Activated CD8-positive, alpha-beta memory T cell treated with anti-CD3 and anti-CD28 coated beads, Interleukin-2, amount 10 ng/mL, durations not matched to agents 7 days and 5 days (primary cell): ENCODE measurements around the gene MAP2K7. TPM values are rescaled to one million over a fixed set of nuclear protein-coding genes. Genes with fewer than 3 reads are reported as not detected.
"Not testable (repeated sequence)": the region's sequence is repeated elsewhere in the genome, so short reads cannot be mapped to it uniquely, and the experiment has no call there.

ENCODE experiments used
- ATAC-seq: fragments of 150-1000 bp; cut with Tn5 transposase; one replicate; pipeline ENCODE4 v1.10.0; 2021; ENCODE audit warnings: moderate library complexity
- CTCF ChIA-PET: fragments of 350-600 bp; sonication (Branson Sonifier 250); formaldehyde crosslinking; loops from one replicate; lab custom pipeline; 2021; ENCODE audit warnings: antibody characterized with exemption; lab: Charles Lee
- DNase-seq: peaks from one replicate; pipeline ENCODE4 v3.0.0-alpha.2; 2020
- H3K27ac Mint-ChIP-seq: one replicate; pipeline ENCODE4 v1.8.0; 2021; ENCODE audit warnings: mild to moderate bottlenecking, mixed read lengths
- H3K27me3 Mint-ChIP-seq: one replicate; pipeline ENCODE4 v1.8.0; 2021; ENCODE audit warnings: mixed read lengths
- H3K36me3 Mint-ChIP-seq: one replicate; pipeline ENCODE4 v1.8.0; 2021; ENCODE audit warnings: mild to moderate bottlenecking, mixed read lengths
- H3K4me1 Mint-ChIP-seq: one replicate; pipeline ENCODE4 v1.8.0; 2021; ENCODE audit warnings: mixed read lengths
- H3K4me3 Mint-ChIP-seq: one replicate; pipeline ENCODE4 v1.8.0; 2021; ENCODE audit warnings: mild to moderate bottlenecking, moderate library complexity, mixed read lengths
- H3K9me3 Mint-ChIP-seq: one replicate; pipeline ENCODE4 v1.8.0; 2022; ENCODE audit warnings: low read depth, mixed read lengths
- total RNA-seq, 2 experiments: library from RNA; stranded (reverse); gene quantifications; one replicate each; pipeline ENCODE4 v1.2.3, GENCODE V29; 2021

MAP2K7 gene
- total RNA-seq, 2 experiments from 2014 or later, result 38.0 to 41.6 TPM

DNA sequence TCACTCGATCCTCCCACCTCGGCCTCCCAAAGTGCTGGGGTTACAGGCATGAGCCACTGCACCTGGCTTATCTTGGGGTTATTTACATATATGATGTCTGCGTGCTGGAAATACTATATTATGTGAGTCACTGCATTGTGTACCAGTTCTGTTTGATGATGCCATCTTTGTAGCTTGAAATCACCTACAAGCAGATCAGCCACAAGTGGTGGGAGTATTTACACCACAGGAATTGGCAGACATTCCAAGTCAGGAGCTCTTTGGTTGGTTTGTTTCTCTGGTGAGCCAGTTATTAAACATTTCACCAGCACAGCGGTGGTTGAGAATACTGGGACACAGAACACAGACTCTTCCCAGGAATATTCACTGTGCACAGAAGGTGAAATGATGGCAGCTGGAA, 44.3 kb downstream of the MAP2K7 start:
- H3K36me3 Mint-ChIP-seq, result no peaks in the 10 kb centered on the region
- no peak overlapping the region for H3K27ac Mint-ChIP-seq
- H3K4me1 Mint-ChIP-seq, result peaks cover 14% of the 10 kb centered on the region
- H3K4me3 Mint-ChIP-seq, result no peak overlapping the region
- H3K9me3 Mint-ChIP-seq, result no peaks in the 10 kb centered on the region
- ATAC-seq (no peak), DNase-seq (no peak)
- H3K27me3 Mint-ChIP-seq, result no peaks in the 10 kb centered on the region
- CTCF ChIA-PET, result no interaction called here

DNA sequence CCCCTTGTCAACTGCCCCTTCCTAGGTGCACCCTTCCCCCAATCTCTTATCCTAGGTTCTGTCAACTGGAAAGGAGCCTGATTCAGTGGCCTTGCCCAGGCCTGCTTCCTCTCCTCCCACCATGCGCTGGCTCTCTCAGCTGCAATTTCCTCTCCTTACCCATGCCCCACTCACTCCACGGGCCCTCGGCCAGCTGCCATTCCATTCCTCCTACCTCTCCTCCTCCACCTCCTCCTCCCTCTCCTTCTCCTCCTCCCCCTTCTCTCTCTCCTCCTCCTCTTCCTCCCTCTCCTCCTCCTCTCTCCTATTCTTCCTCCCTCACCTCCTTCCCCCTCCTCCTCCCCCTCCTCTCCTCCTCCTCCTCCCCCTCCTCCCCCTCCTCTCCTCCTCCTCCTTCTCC, 49.4 kb downstream of the MAP2K7 start:
- CTCF ChIA-PET, result no interaction called here
- Mint-ChIP-seq H3K9me3 (no peaks in the 10 kb centered on the region), H3K36me3 (no peaks in the 10 kb centered on the region), H3K4me1 (no peaks in the 10 kb centered on the region), H3K27me3 (no peaks in the 10 kb centered on the region), H3K27ac (no peak overlapping the region), H3K4me3 (no peak overlapping the region)
- ATAC-seq (peak; percentile 23), DNase-seq (no peak)

DNA sequence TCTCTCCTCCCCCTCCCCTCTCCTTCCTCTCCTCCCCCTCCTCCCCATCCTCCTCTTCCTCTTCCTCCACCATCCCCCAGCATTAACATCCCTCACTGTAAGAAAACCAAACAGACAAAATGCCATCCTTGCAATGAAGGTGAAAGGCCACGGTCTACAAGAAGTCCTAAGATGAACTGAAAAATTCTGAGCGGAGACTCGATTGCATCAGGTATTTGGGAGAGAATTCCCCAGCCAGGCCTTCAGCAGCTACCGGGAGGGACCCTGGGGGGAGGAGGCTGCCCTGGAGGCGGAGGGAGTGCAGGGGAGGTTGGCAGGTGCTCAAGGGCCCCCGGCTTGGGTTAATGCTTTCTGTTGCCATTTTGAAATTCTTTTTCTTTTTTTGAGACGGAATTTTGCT, 49.9 kb downstream of the MAP2K7 start:
- CTCF ChIA-PET, result interaction anchor here (0.7 kb wide), 1 partner anchor 9 kb away, joined by 3 read pairs; no protein-coding TSS in a partner anchor
- no peaks in the 10 kb centered on the region for H3K4me1 Mint-ChIP-seq

DNA sequence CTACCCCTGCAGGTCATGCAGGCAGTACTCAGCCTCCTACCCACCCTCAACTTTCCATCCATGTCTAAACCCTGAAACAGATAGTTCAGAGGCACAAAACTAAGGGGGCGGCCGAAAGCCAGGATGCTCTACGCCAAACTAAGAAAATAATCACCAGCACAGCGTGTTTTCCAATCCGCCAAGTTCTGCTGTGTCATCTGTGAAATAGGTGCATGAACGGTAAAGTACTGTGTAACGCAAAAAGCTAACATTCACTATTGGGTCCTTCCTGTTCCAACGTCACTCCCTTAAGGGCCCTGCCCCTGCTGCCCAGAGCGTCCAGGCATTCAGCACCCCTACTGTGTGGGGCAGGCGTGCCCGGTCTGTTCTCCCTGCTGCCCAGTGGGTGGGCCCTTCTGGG, 52.0 kb downstream of the MAP2K7 start:
- CTCF ChIA-PET, result no interaction called here
- H3K27me3 Mint-ChIP-seq, result no peaks in the 10 kb centered on the region
- H3K9me3 Mint-ChIP-seq, result no peaks in the 10 kb centered on the region
- H3K4me3 Mint-ChIP-seq, result no peak overlapping the region
- H3K36me3 Mint-ChIP-seq, result no peaks in the 10 kb centered on the region
- no peak for DNase-seq
- H3K27ac Mint-ChIP-seq, result no peak overlapping the region
- H3K4me1 Mint-ChIP-seq, result no peaks in the 10 kb centered on the region
- ATAC-seq, result no peak

More for the DNA sequence above, 49.9 kb downstream of the MAP2K7 start:
- H3K27me3 Mint-ChIP-seq, result no peaks in the 10 kb centered on the region
- no peaks in the 10 kb centered on the region for H3K36me3 Mint-ChIP-seq
- no peak overlapping the region for H3K27ac Mint-ChIP-seq
- no peak for DNase-seq
- no peak for ATAC-seq
- no peaks in the 10 kb centered on the region for H3K9me3 Mint-ChIP-seq
- no peak overlapping the region for H3K4me3 Mint-ChIP-seq

DNA sequence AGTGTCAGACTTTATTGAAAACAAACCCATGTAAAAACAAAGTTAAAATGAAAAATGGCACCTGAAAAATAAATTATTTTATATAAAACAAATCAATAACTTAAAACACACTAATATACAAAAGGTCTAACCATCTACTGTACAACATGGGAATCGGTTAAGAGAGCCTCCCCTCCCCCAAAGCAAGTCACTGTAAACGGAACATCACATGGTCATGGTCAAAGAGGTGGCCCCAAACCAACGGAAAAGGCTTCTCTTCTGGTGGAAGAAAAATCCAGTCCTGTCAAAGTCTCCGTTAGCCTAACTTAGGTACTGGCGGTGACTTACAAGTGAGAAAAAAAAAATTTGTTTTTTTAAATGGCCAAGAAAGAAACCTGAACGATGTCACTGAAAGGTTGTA, 55.5 kb downstream of the MAP2K7 start:
- Mint-ChIP-seq H3K36me3 (peaks cover 9% of the 10 kb centered on the region), H3K27me3 (no peaks in the 10 kb centered on the region), H3K4me3 (no peak overlapping the region), H3K27ac (no peak overlapping the region), H3K9me3 (no peaks in the 10 kb centered on the region), H3K4me1 (no peaks in the 10 kb centered on the region)
- ATAC-seq (no peak), DNase-seq (no peak)
- CTCF ChIA-PET, result no interaction called here

DNA sequence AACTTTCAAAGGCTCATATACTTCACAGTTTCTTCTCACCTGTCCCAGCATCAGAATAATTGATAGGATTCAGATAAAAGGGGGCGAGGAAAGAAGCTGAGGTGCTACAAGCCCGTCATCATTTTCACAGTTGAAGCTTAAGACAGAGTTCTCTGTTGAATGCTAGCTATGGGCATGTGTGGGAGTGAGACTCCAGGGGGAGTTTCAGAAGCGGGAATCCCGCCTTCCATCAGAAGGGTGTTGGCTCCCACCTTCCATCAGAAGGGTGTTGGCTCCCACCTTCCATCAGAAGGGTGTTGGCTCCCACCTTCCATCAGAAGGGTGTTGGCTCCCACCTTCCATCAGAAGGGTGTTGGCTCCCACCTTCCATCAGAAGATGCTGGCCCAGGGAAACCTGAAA, 57.4 kb downstream of the MAP2K7 start:
- not testable (repeated sequence) for H3K9me3 Mint-ChIP-seq, H3K36me3 Mint-ChIP-seq, DNase-seq, H3K27me3 Mint-ChIP-seq, H3K4me1 Mint-ChIP-seq, H3K27ac Mint-ChIP-seq, H3K4me3 Mint-ChIP-seq, ATAC-seq
- CTCF ChIA-PET, result interaction anchor here (0.9 to 1.1 kb wide), 2 partner anchors 41 to 45 kb away, joined by 3 read pairs; partner anchors contain the start of gene ELAVL1

DNA sequence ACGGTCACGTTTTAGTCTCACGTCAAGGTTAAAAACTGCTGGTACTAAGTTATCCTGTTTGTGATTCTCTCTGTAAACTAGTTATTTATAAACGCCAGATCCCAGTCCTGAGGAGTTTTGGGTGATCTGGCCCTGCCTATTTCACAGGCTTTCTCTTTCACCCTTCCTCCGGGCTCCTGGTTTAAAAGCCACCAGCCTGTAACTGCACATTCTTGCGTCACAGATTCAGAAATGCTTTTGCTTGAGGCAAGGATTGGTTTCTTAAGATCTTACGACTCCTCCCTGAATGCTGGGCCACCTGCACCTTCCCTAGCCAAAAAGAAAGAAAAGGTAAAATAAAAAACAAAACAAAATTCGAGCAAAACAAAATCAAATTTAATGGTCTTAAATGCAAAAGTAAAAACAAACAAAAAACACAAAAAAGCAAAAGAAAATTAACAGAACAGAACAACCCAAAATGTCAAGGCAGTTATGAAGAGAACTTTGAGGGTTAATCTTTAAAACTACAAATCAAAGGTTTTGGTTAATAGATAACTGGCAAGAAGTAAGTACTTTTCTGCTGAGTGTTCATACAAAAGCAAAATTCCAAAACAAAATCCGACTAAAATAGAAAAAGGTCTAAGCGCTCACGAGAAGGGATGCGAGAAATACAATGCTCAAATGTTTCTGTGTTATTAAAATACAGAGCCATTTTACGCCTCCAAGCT, 58.4 kb downstream of the MAP2K7 start:
- Mint-ChIP-seq H3K4me1 (peaks cover 3% of the 10 kb centered on the region), H3K9me3 (no peaks in the 10 kb centered on the region), H3K36me3 (peaks cover 13% of the 10 kb centered on the region), H3K4me3 (no peak overlapping the region), H3K27ac (no peak overlapping the region), H3K27me3 (no peaks in the 10 kb centered on the region)
- no peak for DNase-seq
- no peak for ATAC-seq
- CTCF ChIA-PET, result no interaction called here

DNA sequence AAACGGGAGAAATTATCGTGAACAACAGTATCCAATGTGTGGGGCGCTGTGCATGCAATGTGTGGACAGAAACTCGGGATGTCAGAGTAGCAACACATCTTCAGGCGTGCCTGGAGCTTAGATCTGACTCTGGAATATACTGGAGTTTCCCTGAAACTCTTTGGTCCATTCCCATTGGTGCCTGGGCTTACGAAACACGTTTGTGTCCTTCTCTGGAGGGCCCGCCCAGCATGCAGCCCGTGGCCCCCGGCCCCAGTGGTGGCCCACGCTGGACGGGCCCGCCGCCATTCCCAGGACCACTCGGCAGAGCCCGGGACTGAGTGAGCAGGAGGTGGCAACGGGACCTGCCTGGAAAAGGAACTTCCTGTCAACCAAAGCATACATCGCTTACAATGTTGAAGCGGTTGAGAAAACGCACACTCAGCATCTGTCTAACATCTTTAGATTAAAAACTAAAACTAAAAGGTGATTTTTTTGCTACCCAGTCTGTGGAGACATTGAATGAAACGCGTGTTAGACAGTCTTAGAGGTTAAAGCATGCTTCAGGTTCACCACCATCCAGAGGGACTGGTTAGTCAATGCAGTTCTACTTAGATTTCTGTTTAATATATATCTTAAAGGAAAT, 59.1 kb downstream of the MAP2K7 start:
- no peak for DNase-seq
- peaks cover 3% of the 10 kb centered on the region for H3K4me1 Mint-ChIP-seq
- H3K27me3 Mint-ChIP-seq, result no peaks in the 10 kb centered on the region
- ATAC-seq, result no peak
- H3K36me3 Mint-ChIP-seq, result peaks cover 19% of the 10 kb centered on the region
- no peak overlapping the region for H3K27ac Mint-ChIP-seq
- no peaks in the 10 kb centered on the region for H3K9me3 Mint-ChIP-seq
- H3K4me3 Mint-ChIP-seq, result no peak overlapping the region
- CTCF ChIA-PET, result no interaction called here

DNA sequence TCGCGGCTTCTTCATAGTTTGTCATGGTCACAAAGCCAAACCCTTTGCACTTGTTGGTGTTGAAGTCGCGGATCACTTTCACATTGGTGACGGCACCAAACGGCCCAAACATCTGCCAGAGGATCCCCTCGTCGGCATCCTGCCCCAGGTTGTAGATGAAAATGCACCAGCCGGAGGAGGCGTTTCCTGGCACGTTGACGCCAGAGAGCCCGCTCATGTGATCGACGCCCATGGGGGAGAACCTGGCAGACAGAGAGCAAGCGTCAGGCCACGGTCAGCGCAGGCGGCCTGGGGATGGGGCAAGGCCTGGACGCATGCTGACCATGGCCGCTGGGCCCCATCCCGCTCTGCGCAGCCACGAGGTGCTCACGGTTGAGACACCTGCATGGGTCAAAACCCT, 59.9 kb downstream of the MAP2K7 start:
- Mint-ChIP-seq H3K4me3 (no peak overlapping the region), H3K9me3 (no peaks in the 10 kb centered on the region), H3K4me1 (peaks cover 3% of the 10 kb centered on the region), H3K27me3 (no peaks in the 10 kb centered on the region), H3K36me3 (peaks cover 20% of the 10 kb centered on the region), H3K27ac (no peak overlapping the region)
- ATAC-seq (no peak), DNase-seq (no peak)
- CTCF ChIA-PET, result no interaction called here

Other genes with a start within 250 kb of the MAP2K7 start
- not detected for gene RETN, start 234.8 kb upstream of the MAP2K7 start, total RNA-seq
- not detected for gene MCEMP1, start 226.8 kb upstream of the MAP2K7 start, total RNA-seq
- 10 to 100 TPM; 80.1 to 91.0 TPM for gene TRAPPC5, start 223.0 kb upstream of the MAP2K7 start, total RNA-seq
- under 1 TPM in 1 of 2 experiments, not detected in 1; 0.23 TPM for gene FCER2, start 201.7 kb upstream of the MAP2K7 start, total RNA-seq
- not detected for gene CLEC4G, start 171.8 kb upstream of the MAP2K7 start, total RNA-seq
- not detected for gene CD209, start 156.3 kb upstream of the MAP2K7 start, total RNA-seq
- not detected for gene CLEC4M, start 140.6 kb upstream of the MAP2K7 start, total RNA-seq
- 1 to 10 TPM; 6.0 to 6.1 TPM for gene EVI5L, start 73.7 kb upstream of the MAP2K7 start, total RNA-seq
- gene PRR36, start 29.5 kb upstream of the MAP2K7 start, total RNA-seq, result under 1 TPM in 1 of 2 experiments, not detected in 1; 0.06 TPM
- not detected for gene LRRC8E, start 15.4 kb upstream of the MAP2K7 start, total RNA-seq
- 1 to 10 TPM; 7.7 to 9.1 TPM for gene TGFBR3L, start 11.0 kb downstream of the MAP2K7 start, total RNA-seq
- gene SNAPC2, start 16.5 kb downstream of the MAP2K7 start, total RNA-seq, result 10 to 100 TPM; 18.0 to 24.0 TPM
- gene CTXN1, start 22.3 kb downstream of the MAP2K7 start, total RNA-seq, result under 1 TPM in 1 of 2 experiments, not detected in 1; 0.23 TPM
- 10 to 100 TPM; 63.7 to 76.4 TPM for gene TIMM44, start 39.8 kb downstream of the MAP2K7 start, total RNA-seq
- 100 to 1,000 TPM; 119 to 150 TPM for gene ELAVL1, start 101.8 kb downstream of the MAP2K7 start, total RNA-seq
- not detected for gene CCL25, start 148.9 kb downstream of the MAP2K7 start, total RNA-seq
- gene FBN3, start 245.7 kb downstream of the MAP2K7 start, total RNA-seq, result under 1 TPM in 1 of 2 experiments, not detected in 1; 0.06 TPM